ENCODE measurements around the gene CPNE4.

The CPNE4 gene

DNA sequence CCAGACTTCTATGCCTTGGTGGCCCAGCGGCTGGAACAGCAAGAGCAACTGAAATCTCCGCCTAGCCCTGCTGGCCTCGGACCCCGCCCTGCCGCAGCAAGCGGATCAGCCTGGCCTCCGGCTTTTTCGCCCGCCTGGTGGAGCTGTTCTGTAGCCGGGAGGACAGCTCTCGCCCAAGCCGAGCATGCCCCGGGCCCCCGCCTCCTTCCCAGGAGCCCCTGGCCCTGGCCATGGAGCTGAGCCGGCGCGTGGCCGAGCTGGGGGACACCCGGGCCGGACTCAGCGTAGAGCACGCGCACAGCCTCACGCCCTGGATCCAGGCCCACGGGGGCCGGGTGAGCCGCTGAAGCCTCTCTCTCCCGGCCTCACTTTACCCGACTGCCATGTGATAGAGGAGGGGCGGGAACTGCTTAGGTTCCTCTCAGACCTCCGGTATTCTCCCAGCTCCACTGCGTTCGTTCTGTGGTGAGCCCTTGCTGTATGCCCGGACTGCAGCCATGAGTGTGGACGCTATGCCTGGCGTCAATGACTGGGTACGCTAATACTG, 507.9 kb downstream of the CPNE4 start:
- Histone ChIP-seq H3K36me3 (ENCODE audit: control insufficient read depth, low read length) (no peaks in the 10 kb centered on the region), H3K4me1 (ENCODE audit: control insufficient read depth, low read length) (no peaks in the 10 kb centered on the region), H3K27ac (ENCODE audit: low read depth, low read length) (no peak overlapping the region), H3K4me3 (ENCODE audit: low read length) (no peak overlapping the region), H3K4me2 (ENCODE audit: low read length) (no peak overlapping the region), H3K9me2 (replicated peaks; ENCODE audit: control insufficient read depth, low read length) (no peaks in the 10 kb centered on the region), H3K9me3 (ENCODE audit: control insufficient read depth, insufficient read depth, low read length) (no peaks in the 10 kb centered on the region), H3K27me3 (ENCODE audit: control insufficient read depth, low read length) (no peaks in the 10 kb centered on the region), H4K20me1 (ENCODE audit: control insufficient read depth, insufficient read depth, low read depth, low read length) (no peaks in the 10 kb centered on the region), H3F3A (ENCODE audit: control insufficient read depth, insufficient read depth) (no peaks in the 10 kb centered on the region), H3K79me2 (ENCODE audit: control insufficient read depth, low read length) (no peaks in the 10 kb centered on the region)
- TF ChIP-seq EZH2phosphoT487 (IDR thresholded peaks at IDR 0.05; ENCODE audit: borderline replicate concordance, low read length), result no peak
- TF ChIP-seq, protein P1, sequence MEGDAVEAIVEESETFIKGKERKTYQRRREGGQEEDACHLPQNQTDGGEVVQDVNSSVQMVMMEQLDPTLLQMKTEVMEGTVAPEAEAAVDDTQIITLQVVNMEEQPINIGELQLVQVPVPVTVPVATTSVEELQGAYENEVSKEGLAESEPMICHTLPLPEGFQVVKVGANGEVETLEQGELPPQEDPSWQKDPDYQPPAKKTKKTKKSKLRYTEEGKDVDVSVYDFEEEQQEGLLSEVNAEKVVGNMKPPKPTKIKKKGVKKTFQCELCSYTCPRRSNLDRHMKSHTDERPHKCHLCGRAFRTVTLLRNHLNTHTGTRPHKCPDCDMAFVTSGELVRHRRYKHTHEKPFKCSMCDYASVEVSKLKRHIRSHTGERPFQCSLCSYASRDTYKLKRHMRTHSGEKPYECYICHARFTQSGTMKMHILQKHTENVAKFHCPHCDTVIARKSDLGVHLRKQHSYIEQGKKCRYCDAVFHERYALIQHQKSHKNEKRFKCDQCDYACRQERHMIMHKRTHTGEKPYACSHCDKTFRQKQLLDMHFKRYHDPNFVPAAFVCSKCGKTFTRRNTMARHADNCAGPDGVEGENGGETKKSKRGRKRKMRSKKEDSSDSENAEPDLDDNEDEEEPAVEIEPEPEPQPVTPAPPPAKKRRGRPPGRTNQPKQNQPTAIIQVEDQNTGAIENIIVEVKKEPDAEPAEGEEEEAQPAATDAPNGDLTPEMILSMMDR (IDR thresholded peaks at IDR 0.05; ENCODE audit: low read depth, low read length, poor library complexity, severe bottlenecking), result no peak

DNA sequence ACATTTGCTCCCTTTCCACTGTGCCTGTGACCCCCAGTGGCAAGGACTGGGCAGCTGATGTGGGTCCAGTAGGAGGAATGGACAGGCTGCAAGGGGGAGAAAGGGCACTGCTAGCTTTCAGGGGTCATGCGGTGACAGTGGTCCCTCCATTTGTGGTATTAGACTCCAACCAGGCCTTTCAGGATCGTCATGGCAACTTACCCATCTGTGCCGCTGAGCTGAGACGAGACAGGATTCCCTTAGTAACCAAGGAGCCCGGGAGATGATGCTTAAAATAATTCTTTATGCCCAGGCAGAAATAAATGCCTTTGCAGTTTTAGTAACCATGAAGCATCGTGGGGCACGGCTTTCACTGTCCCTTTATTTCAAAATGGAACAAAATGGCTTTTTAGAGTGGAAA, 516.1 kb downstream of the CPNE4 start:
- Histone ChIP-seq H3F3A (ENCODE audit: control insufficient read depth, insufficient read depth) (no peaks in the 10 kb centered on the region), H3K9me2 (replicated peaks; ENCODE audit: control insufficient read depth, low read length) (no peaks in the 10 kb centered on the region), H3K4me1 (ENCODE audit: control insufficient read depth, low read length) (no peaks in the 10 kb centered on the region), H4K20me1 (ENCODE audit: control insufficient read depth, insufficient read depth, low read depth, low read length) (no peaks in the 10 kb centered on the region), H3K4me3 (ENCODE audit: low read length) (no peak overlapping the region), H3K4me2 (ENCODE audit: low read length) (no peak overlapping the region), H3K79me2 (ENCODE audit: control insufficient read depth, low read length) (no peaks in the 10 kb centered on the region), H3K36me3 (ENCODE audit: control insufficient read depth, low read length) (no peaks in the 10 kb centered on the region), H3K27me3 (ENCODE audit: control insufficient read depth, low read length) (no peaks in the 10 kb centered on the region), H3K9me3 (ENCODE audit: control insufficient read depth, insufficient read depth, low read length) (no peaks in the 10 kb centered on the region), H3K27ac (ENCODE audit: low read depth, low read length) (no peak overlapping the region)
- TF ChIP-seq, protein P1 (IDR thresholded peaks at IDR 0.05; ENCODE audit: low read depth, low read length, poor library complexity, severe bottlenecking), result no peak
- TF ChIP-seq EZH2phosphoT487 (IDR thresholded peaks at IDR 0.05; ENCODE audit: borderline replicate concordance, low read length), result no peak

DNA sequence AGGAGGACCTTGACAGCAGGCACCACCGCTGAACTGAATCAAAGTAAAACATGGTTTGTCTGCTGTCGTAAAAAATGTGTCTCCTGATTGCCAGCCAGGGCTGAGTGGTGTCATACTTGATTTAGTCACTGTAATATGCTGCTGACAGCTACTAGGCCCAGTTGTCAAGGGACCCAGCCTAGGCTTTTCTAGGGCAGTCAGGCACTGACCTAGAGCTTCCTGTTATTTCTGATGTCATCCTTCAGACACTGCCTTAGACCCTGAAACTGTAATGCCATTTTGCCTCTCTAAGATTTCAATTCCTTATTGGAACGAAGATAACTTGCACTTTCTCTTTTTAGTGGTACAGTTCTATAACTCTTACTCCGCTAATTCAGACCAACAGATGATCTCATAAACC, 529.4 kb downstream of the CPNE4 start:
- no peaks in the 10 kb centered on the region for H3K9me2 ChIP-seq (replicated peaks; ENCODE audit: control insufficient read depth, low read length)
- H3K4me3 ChIP-seq (ENCODE audit: low read length), result no peak overlapping the region
- no peak overlapping the region for H3K27ac ChIP-seq (ENCODE audit: low read depth, low read length)
- no peaks in the 10 kb centered on the region for H3K27me3 ChIP-seq (ENCODE audit: control insufficient read depth, low read length)
- peaks cover 20% of the 10 kb centered on the region for H3K4me1 ChIP-seq (ENCODE audit: control insufficient read depth, low read length)
- H3F3A ChIP-seq (ENCODE audit: control insufficient read depth, insufficient read depth), result no peaks in the 10 kb centered on the region
- H3K9me3 ChIP-seq (ENCODE audit: control insufficient read depth, insufficient read depth, low read length), result no peaks in the 10 kb centered on the region
- H4K20me1 ChIP-seq (ENCODE audit: control insufficient read depth, insufficient read depth, low read depth, low read length), result no peaks in the 10 kb centered on the region
- peaks cover 30% of the 10 kb centered on the region for H3K79me2 ChIP-seq (ENCODE audit: control insufficient read depth, low read length)
- H3K36me3 ChIP-seq (ENCODE audit: control insufficient read depth, low read length), result peaks cover 22% of the 10 kb centered on the region
- TF ChIP-seq, protein P1 (IDR thresholded peaks at IDR 0.05; ENCODE audit: low read depth, low read length, poor library complexity, severe bottlenecking), result no peak
- no peak for TF ChIP-seq EZH2phosphoT487 (IDR thresholded peaks at IDR 0.05; ENCODE audit: borderline replicate concordance, low read length)
- no peak overlapping the region for H3K4me2 ChIP-seq (ENCODE audit: low read length)

Measured in DOHH2 (cell line).